ENCODE measurements around the gene NFKBIZ. TPM values are rescaled to one million over a fixed set of nuclear protein-coding genes. Genes with fewer than 3 reads are reported as not detected.

Gene NFKBIZ
- total RNA-seq, 2 donors from 2014 or later, result 30.1 to 92.3 TPM

GRCh38 chr3:101811875-101812274 is 37.4 kb upstream of the NFKBIZ start:
- ATAC-seq (no peak), DNase-seq (no peak)
- Histone ChIP-seq H3K27ac (no peak overlapping the region), H3K4me1 (peaks cover 30% of the 10 kb centered on the region), H3K36me3 (replicated peaks in 1 of 2; ENCODE audit: insufficient read depth in 1 of 2, low read depth in 2 of 2) (no peaks in the 10 kb centered on the region), H3K27me3 (no peaks in the 10 kb centered on the region), H3K4me3 (no peak overlapping the region), H3K9me3 (no peaks in the 10 kb centered on the region)
- intact Hi-C loops (cut with DNase I), result loop anchor here (5.0 kb wide), 1 partner anchor 410 kb away; no protein-coding TSS in a partner anchor
- 76 to 91% methylated on average over 2 of the region's 2 CpGs for WGBS, 2 donors
- TF ChIP-seq POLR2A (IDR thresholded peaks at IDR 0.05), result no peak
- TF ChIP-seq CTCF (IDR thresholded peaks at IDR 0.05), result no peak

DNA sequence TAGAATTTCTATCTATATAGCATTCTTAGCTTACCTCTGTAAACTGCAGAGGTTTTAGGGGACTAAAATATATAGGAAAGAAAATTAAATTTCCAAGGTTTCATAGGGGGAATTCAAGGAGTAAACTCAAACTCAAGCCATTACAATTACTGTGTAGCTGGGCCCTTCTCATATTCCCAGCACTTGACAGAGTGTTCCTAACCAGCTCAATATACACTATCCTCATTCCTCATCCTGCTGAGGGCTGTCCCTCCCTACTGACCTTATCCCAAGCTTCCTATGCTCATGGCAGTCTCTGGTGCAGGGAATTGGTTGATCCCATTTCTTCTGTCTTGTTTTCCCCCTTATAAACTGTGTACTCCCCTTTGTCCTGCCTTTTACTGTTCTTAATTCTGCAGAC is 36.4 kb upstream of the NFKBIZ start:
- DNase-seq (no peak), ATAC-seq (no peak)
- Histone ChIP-seq H3K27ac (no peak overlapping the region), H3K9me3 (no peaks in the 10 kb centered on the region), H3K4me1 (peaks cover 30% of the 10 kb centered on the region), H3K36me3 (replicated peaks in 1 of 2; ENCODE audit: insufficient read depth in 1 of 2, low read depth in 2 of 2) (no peaks in the 10 kb centered on the region), H3K4me3 (no peak overlapping the region), H3K27me3 (no peaks in the 10 kb centered on the region)
- TF ChIP-seq CTCF (IDR thresholded peaks at IDR 0.05) (no peak), POLR2A (IDR thresholded peaks at IDR 0.05) (no peak)
- intact Hi-C loops (cut with DNase I), result loop anchor here (5.0 kb wide), 1 partner anchor 409 kb away; no protein-coding TSS in a partner anchor

DNA sequence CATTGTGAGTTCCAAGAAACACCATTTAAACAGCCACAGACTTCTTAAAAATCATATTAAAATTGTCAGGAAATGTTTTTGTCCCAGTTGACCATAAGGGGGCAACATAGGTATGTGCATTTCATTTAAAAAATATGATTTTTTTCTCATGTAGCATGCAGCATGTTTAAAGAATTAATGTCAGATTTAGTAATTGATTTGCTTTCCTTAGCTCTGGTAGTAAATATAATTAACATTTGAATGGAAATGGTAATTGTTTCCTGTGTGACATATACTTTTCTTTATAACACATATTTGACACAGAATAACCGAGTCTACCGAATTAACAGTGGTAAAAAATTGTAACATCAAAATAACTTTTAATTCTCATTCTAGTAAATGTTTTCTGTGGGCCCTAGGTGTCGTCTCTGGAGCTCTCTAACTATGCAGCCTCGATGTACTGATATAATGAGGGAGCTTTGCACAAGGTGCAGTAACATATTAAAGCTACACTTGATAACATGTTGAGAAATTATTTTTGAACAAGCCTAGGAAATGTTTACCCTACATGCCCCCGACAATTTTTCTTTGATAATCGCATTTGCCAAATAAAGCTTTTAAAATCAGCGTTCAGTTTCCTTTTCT is 35.4 kb upstream of the NFKBIZ start:
- H3K9me3 ChIP-seq, result no peaks in the 10 kb centered on the region

GRCh38 chr3:101814835-101815234 is 34.5 kb upstream of the NFKBIZ start:
- no peaks in the 10 kb centered on the region for H3K9me3 ChIP-seq
- 26 to 46% methylated on average over 3 of the region's 3 CpGs for WGBS, 2 donors
- H3K27ac ChIP-seq, result peak overlapping the region in 3 of 4 donors; percentile 40 to 68 (median 62)
- ATAC-seq, result peak; percentile 78
- H3K27me3 ChIP-seq, result no peaks in the 10 kb centered on the region
- H3K4me1 ChIP-seq, result peaks cover 23% of the 10 kb centered on the region
- no peak for TF ChIP-seq CTCF (IDR thresholded peaks at IDR 0.05)
- no peak for TF ChIP-seq POLR2A (IDR thresholded peaks at IDR 0.05)
- DNase-seq, result peak in 1 of 4 donors; percentile 41
- H3K36me3 ChIP-seq (replicated peaks in 1 of 2; ENCODE audit: insufficient read depth in 1 of 2, low read depth in 2 of 2), result no peaks in the 10 kb centered on the region
- no peak overlapping the region for H3K4me3 ChIP-seq
- intact Hi-C loops (cut with DNase I), result loop anchor here (5.0 kb wide), 1 partner anchor 407 kb away; no protein-coding TSS in a partner anchor

More for the DNA sequence above, 35.4 kb upstream of the NFKBIZ start:
- H3K4me1 ChIP-seq, result peaks cover 30% of the 10 kb centered on the region
- H3K4me3 ChIP-seq, result no peak overlapping the region
- ATAC-seq (peak; percentile 67), DNase-seq (no peak)
- peak overlapping the region in 3 of 4 donors; percentile 40 to 68 (median 62) for H3K27ac ChIP-seq
- TF ChIP-seq CTCF (IDR thresholded peaks at IDR 0.05), result peak in 6 of 7 experiments; percentile 50 to 80 (median 72)
- no peak for TF ChIP-seq POLR2A (IDR thresholded peaks at IDR 0.05)
- H3K36me3 ChIP-seq (replicated peaks in 1 of 2; ENCODE audit: insufficient read depth in 1 of 2, low read depth in 2 of 2), result no peaks in the 10 kb centered on the region
- WGBS, 2 donors, result 17% methylated on average over 7 of the region's 7 CpGs
- no peaks in the 10 kb centered on the region for H3K27me3 ChIP-seq
- intact Hi-C loops (cut with DNase I), result loop anchor here (5.0 kb wide), 1 partner anchor 408 kb away; no protein-coding TSS in a partner anchor

Measured in body of pancreas (tissue), 4 donors.